Endothelial cell of umbilical vein (primary cell): ENCODE measurements around the gene SLC36A3. TPM values are rescaled to one million over a fixed set of nuclear protein-coding genes. Genes with fewer than 3 reads are reported as not detected.

Experiments used
- BruUV-seq: library from RNA; stranded (reverse); fragments of 400-500 nt; replicated peaks from 2 replicates; lab custom pipeline; 2021; lab: Mats Ljungman, UMichigan
- CTCF ChIA-PET: fragments of 300-600, 350-600 bp; sonication (Branson Sonifier 250); formaldehyde crosslinking; loops from one replicate; lab custom pipeline; 2021; ENCODE audit warnings: antibody characterized with exemption, inconsistent platforms; lab: Charles Lee
- POLR2A ChIA-PET: fragments of 300-600, 350-600 bp; sonication (Branson Sonifier 250); formaldehyde crosslinking; loops from one replicate; lab custom pipeline; 2021; ENCODE audit warnings: antibody characterized with exemption, inconsistent platforms; lab: Charles Lee
- DNase-seq: peaks from one replicate; pipeline ENCODE4 v3.0.0-alpha.2; 2011; ENCODE audit warnings: low read depth, low spot score
- FAIRE-seq: peaks from 2 replicates; lab custom pipeline; 2011; peaks lifted over from hg19 to GRCh38; lab: Jason Lieb, UNC
- H2AFZ ChIP-seq: 2 replicates; pipeline ENCODE4 v1.6.0; 2012; ENCODE audit warnings: low read depth, low read length, control low read depth, inconsistent platforms
- H3K27ac ChIP-seq: 2 replicates; pipeline ENCODE4 v1.5.1; 2011; ENCODE audit warnings: low read depth, mild to moderate bottlenecking, control low read depth, low read length, moderate library complexity; ENCODE audit not compliant: insufficient read depth
- H3K27me3 ChIP-seq, 2 experiments: 2 replicates each; pipeline versions ENCODE4 v1.6.0 to v1.6.1; 2011; ENCODE audit warnings: low read length in 2 of 2, mixed read lengths in 1 of 2; ENCODE audit not compliant: control insufficient read depth in 2 of 2, insufficient read depth in 2 of 2
- H3K36me3 ChIP-seq, 2 experiments: 2 replicates in 1 of 2; 3 replicates in 1 of 2; pipeline ENCODE4 v1.5.1; 2011; ENCODE audit warnings: low read length in 2 of 2, mild to moderate bottlenecking in 1 of 2, moderate library complexity in 1 of 2; ENCODE audit not compliant: control insufficient read depth in 2 of 2, insufficient read depth in 2 of 2; ENCODE audit errors: extremely low read depth in 1 of 2
- H3K4me1 ChIP-seq: 3 replicates; pipeline ENCODE4 v1.5.1; 2011; ENCODE audit warnings: mild to moderate bottlenecking, low read length; ENCODE audit not compliant: control insufficient read depth, insufficient read depth; ENCODE audit errors: extremely low read depth
- H3K4me2 ChIP-seq: 2 replicates; pipeline ENCODE4 v1.6.1; 2011; ENCODE audit warnings: low read length, control low read depth, mixed read lengths; ENCODE audit not compliant: insufficient read depth
- H3K4me3 ChIP-seq, 3 experiments: fragments of 200-600 bp in 1 of 3; sonication (generic), shearing (Covaris generic) in 1 of 3; replicated peaks in 1 of 3; 2 replicates each; pipeline ENCODE4 v1.5.1; 2011 to 2016; ENCODE audit warnings: control low read depth in 3 of 3, low read length in 3 of 3, mild to moderate bottlenecking in 2 of 3, inconsistent platforms in 1 of 3, low read depth in 1 of 3, moderate library complexity in 1 of 3; ENCODE audit not compliant: insufficient read depth in 1 of 3
- H3K79me2 ChIP-seq: 2 replicates; pipeline ENCODE4 v1.6.0; 2012; ENCODE audit warnings: low read length, inconsistent platforms; ENCODE audit not compliant: control insufficient read depth, insufficient read depth
- H3K9ac ChIP-seq: replicated peaks from 2 replicates; pipeline ENCODE3; 2011; ENCODE audit warnings: low read length, control low read depth; ENCODE audit not compliant: insufficient read depth; ENCODE audit errors: extremely low read depth
- H3K9me1 ChIP-seq: replicated peaks from 3 replicates; pipeline ENCODE4 v1.6.0; 2011; ENCODE audit warnings: mild to moderate bottlenecking, low read length; ENCODE audit not compliant: control insufficient read depth, insufficient read depth; ENCODE audit errors: extremely low read depth
- H3K9me3 ChIP-seq: replicated peaks from 2 replicates; pipeline ENCODE4 v1.5.1; 2012; ENCODE audit warnings: low read length, inconsistent platforms; ENCODE audit not compliant: control insufficient read depth, insufficient read depth
- H4K20me1 ChIP-seq: replicated peaks from 2 replicates; pipeline ENCODE3; 2011; ENCODE audit warnings: mild to moderate bottlenecking, low read length; ENCODE audit not compliant: control insufficient read depth, insufficient read depth; ENCODE audit errors: extremely low read depth
- CTCF ChIP-seq, 2 donors: IDR thresholded peaks; 1 replicate in 1 of 2; 2 replicates in 1 of 2; pipeline ENCODE4 v1.5.1; 2011; ENCODE audit warnings: low read length in 2 of 2, mild to moderate bottlenecking in 2 of 2, moderate library complexity in 2 of 2, control low read depth in 1 of 2, inconsistent platforms in 1 of 2, low read depth in 1 of 2; ENCODE audit not compliant: insufficient read depth in 1 of 2; ENCODE audit errors: extremely low read depth in 1 of 2
- EZH2 ChIP-seq: IDR thresholded peaks from 2 replicates; pipeline ENCODE4 v1.6.1; 2012; ENCODE audit warnings: borderline replicate concordance, low read depth, mild to moderate bottlenecking, moderate library complexity, low read length, inconsistent platforms; ENCODE audit not compliant: severe bottlenecking
- FOS ChIP-seq: IDR thresholded peaks from 2 replicates; pipeline ENCODE4 v1.6.1; 2011; ENCODE audit warnings: mild to moderate bottlenecking, low read length, moderate library complexity, borderline replicate concordance; ENCODE audit not compliant: insufficient read depth
- GATA2 ChIP-seq: IDR thresholded peaks from 2 replicates; pipeline ENCODE4 v1.7.0; 2011; ENCODE audit warnings: low read depth, mild to moderate bottlenecking, moderate library complexity, mixed read lengths, low read length; ENCODE audit not compliant: insufficient read length, insufficient read depth
- JUN ChIP-seq: IDR thresholded peaks from 2 replicates; pipeline ENCODE4 v1.6.1; 2011; ENCODE audit warnings: borderline replicate concordance, low read depth; ENCODE audit not compliant: insufficient read length, insufficient read depth
- MAX ChIP-seq: IDR thresholded peaks from 2 replicates; pipeline ENCODE4 v1.6.1; 2011; ENCODE audit not compliant: insufficient read depth, insufficient read length
- MYC ChIP-seq: IDR thresholded peaks from one replicate; pipeline ENCODE4 v1.6.1; 2011; ENCODE audit warnings: mild to moderate bottlenecking, low read depth, low read length
- POLR2A ChIP-seq: IDR thresholded peaks from 2 replicates; pipeline ENCODE4 v1.6.1; 2012; ENCODE audit warnings: low read depth, mild to moderate bottlenecking, control low read depth, low read length
- POLR2AphosphoS5 ChIP-seq: IDR thresholded peaks from 2 replicates; pipeline ENCODE4 v1.6.1; 2012; ENCODE audit warnings: low read depth, mild to moderate bottlenecking, control low read depth, low read length, moderate library complexity; ENCODE audit not compliant: insufficient read depth
- dilution Hi-C: fragments of 300-500 bp; cut with MboI; formaldehyde crosslinking; loops from one replicate; pipeline ENCODE4 v1.15.0; 2019; ENCODE audit warnings: low sequenced_read_pairs; ENCODE audit not compliant: extremely low pct_ligation_motif_present
- intact Hi-C: fragments of 100-400 bp; cut with micrococcal nuclease; formaldehyde crosslinking; loops from one replicate; pipeline ENCODE4 v1.10.0; 2022
- polyA plus RNA-seq, 4 experiments: library from polyadenylated mRNA; depleted of rRNA in 3 of 4; stranded (reverse) in 3 of 4; unstranded in 1 of 4; fragments of >200 nt; gene quantifications; 2 replicates each; pipeline versions ENCODE4 v1.2.1 to v1.2.3, GENCODE V29; 2011 to 2012; ENCODE audit warnings: missing spikeins in 1 of 4
- total RNA-seq: library from RNA; stranded (reverse); gene quantifications from 2 replicates; pipeline ENCODE4 v1.2.3, GENCODE V29; 2021

Gene SLC36A3
- total and polyA plus RNA-seq, 2 donors (not counting 3 experiments of a cell fraction or from before 2014, with no cell fraction given) = not detected

- CTCF ChIA-PET = no interaction called here
- POLR2A ChIA-PET = no interaction called here
- no peaks in the 10 kb centered on the region for H3K9me3 ChIP-seq
- H3K79me2 ChIP-seq = no peaks in the 10 kb centered on the region
- dilution Hi-C loops (no loop called here), intact Hi-C loops (no loop called here)
- FAIRE-seq (no peak), DNase-seq (no peak)
- H4K20me1 ChIP-seq = no peaks in the 10 kb centered on the region
- H3K4me2 ChIP-seq = no peak overlapping the region
- no peaks in the 10 kb centered on the region for H3K4me1 ChIP-seq
- no peaks in the 10 kb centered on the region for H3K9me1 ChIP-seq
- no peak overlapping the region for H3K9ac ChIP-seq
- peaks cover 0 to 2% of the 10 kb centered on the region in 2 experiments for H3K27me3 ChIP-seq
- H3K4me3 ChIP-seq = no peak overlapping the region
- no TSS peak for BruUV-seq
- H3K27ac ChIP-seq = no peak overlapping the region
- TF ChIP-seq GATA2 (no peak), CTCF (IDR thresholded peaks at IDR 0.05; ENCODE audit: extremely low read depth in 1 of 2, insufficient read depth in 1 of 2, low read depth in 1 of 2, low read length in 2 of 2) (no peak), MYC (no peak), FOS (no peak), EZH2 (no peak), JUN (no peak), POLR2A (no peak), MAX (no peak), POLR2AphosphoS5 (no peak)
- no peak overlapping the region for H2AFZ ChIP-seq
- H3K36me3 ChIP-seq = no peaks in the 10 kb centered on the region
Observed at GRCh38 chr5:151296478-151296830, 7.1 kb downstream of the SLC36A3 start.
